Measurements from ENCODE around the gene TMEM225B.
"Not testable (repeated sequence)": the region's sequence is repeated elsewhere in the genome, so short reads cannot be mapped to it uniquely, and the experiment has no call there.

TMEM225B gene, protein sequence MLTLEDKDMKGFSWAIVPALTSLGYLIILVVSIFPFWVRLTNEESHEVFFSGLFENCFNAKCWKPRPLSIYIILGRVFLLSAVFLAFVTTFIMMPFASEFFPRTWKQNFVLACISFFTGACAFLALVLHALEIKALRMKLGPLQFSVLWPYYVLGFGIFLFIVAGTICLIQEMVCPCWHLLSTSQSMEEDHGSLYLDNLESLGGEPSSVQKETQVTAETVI

DNA sequence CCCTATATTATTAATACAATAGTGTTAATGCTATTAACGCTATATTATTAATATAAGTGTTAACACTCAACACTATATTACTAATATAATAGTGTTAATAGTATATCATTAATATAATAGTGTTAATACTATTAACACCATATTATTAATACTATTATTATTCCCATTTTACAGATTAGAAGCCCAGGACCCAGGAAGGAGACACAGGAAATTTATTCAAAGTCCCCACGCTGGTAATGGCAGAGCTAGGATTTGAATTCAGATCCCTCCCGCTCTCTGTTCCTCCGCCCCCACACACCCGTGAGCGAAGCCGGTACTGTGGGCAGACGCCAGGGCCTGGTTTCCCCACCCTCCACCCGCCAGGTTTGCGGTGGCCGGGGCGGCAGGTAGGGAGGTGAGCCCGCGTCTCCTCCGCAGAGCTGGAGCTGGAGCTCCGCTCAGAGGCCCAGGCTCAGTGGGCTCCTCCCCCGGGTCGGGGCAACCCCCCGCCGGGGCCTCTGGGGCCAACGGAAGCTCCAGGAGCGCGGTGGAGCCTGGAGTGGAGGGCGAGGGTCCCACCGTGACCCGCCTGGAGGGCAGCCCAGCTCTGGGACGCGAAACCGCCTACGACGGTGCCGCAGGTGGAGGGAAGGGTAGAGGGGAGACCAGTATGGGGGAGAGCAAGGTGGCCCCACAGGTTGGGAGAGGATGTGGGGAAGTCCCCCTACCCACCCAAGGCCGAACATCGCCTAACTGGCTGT is at the start of gene TMEM225B:
TSS of gene TMEM225B (plus strand) at position 506 of the 740 bp plus-strand sequence. CDS start 6,122 bp downstream, outside the sequence.
- DNase-seq (ENCODE audit: low read depth), result no peak

DNA sequence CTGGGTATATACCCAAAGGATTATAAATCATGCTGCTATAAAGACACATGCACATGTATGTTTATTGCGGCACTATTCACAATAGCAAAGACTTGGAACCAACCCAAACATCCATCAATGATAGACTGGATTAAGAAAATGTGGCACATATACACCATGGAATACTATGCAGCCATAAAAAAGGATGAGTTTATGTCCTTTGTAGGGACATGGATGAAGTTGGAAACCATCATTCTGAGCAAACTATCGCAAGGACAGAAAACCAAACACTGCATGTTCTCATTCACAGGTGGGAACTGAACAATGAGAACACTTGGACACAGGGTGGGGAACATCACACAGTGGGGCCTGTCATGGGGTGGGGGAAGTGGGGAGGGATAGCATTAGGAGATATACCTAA is 48.5 kb upstream of the TMEM225B start:
- not testable (repeated sequence) for DNase-seq (ENCODE audit: low read depth)

DNA sequence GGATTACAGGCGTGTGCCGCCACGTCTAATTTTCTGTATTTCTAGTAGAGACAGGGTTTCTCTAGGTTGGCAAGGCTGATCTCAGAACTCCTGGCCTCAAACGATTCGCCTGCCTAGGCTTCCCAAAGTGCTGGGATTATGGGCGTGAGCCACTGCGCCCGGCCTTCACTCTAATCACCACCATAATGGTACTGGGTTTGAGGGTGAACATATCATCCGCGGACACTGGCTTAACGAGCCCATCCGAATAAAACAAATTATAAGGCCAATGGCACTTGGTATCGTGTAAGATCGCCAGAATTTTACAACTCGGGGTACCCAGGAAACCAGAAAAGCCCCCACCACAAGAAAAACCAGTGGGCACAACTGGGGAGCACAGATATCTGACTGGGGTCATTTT is 46.7 kb upstream of the TMEM225B start:
- no peak for DNase-seq (ENCODE audit: low read depth)

DNA sequence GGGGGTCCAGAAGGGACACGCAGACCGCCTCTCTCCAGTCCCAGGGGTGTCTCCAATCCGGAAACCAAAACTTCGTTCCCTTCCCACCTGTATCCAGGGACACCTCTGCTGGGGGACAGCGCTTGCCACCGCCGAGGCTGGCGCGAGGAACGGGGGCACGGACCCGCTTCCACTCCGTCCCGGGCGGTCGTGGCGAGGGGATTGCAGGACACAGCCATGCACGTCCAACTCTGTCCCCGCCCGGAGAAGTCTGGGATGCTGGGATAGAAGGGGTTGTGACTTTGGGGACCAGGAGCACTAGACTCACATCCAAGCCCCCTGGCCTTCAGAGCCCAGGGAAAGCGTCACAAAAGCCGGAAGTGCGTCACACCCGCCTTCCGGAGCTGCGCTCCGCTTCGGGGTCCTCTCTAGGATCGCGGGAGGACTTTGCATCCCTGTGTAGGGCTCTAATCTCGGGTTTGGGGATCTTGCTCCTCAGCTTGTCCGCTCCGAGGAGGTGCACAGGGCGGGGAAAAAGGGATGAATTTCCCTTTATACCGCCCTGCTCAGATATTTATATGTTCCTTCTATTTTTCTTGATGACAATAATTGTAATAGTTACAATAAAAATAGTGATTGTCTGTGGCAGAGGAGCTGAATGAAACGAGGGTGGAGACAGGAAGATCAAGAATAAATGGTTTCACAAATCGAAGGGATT is 46.2 kb upstream of the TMEM225B start, which contains the start of gene FAM200A:
TSS of gene FAM200A (minus strand) at position 348 of the 697 bp plus-strand sequence. CDS start 3,707 bp downstream, outside the sequence.
- DNase-seq (ENCODE audit: low read depth), result no peak

DNA sequence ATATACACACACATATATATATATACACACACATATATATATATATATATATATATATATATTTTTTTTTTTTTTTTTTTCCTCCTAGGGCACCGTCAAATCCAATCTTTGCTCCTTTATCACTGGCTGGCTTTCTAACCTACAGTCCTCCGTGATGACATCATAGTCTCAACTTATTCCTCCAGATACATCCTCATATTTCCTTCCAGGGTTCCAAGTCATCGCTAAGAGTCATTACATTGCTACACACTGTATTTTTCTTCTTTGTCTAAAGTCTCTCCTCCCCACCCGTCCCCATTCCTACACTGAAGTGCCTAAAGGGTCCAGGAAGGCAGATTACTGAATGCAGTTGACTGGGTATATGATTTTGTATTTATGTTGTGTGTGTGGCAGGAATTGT is 45.0 kb upstream of the TMEM225B start:
- no peak for DNase-seq (ENCODE audit: low read depth)

DNA sequence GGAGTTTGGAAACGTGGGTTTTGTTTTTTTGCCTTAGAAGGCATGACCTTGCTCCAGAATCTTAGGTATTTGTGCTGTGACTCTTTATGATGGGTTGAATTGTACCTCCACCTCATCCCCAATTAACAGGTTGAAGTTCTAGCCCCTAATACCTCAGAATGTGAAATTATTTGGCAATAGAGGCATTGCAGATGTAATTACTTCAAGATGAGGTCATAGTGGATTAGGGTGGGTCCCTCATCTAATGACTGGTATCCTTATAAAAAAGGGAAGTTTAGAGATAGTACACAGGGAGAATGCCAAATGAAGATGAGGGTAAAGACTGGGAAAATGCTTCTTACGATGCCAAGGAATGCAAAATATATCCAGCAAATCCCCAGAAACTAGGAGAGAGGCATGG is 43.1 kb upstream of the TMEM225B start:
- DNase-seq (ENCODE audit: low read depth), result no peak

DNA sequence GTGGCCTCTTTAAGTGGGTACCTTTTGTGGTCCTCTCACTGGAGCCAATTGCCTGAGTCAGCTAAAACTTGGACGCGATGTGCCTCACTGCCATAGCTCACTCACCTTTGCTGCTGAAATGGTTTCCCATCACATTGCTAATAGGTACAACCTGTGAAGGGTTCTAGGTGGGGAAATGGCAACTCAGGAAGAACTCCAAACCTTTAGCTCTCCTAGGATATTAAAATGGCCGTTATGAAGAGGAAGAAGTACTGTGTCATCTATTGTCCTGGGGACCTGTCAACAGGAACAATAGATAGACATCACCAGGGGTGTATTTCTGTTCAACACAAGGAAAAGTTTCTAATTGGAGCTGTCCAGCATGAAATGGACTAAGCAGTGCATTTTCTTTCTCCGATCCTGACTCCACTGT is 40.9 kb upstream of the TMEM225B start:
- DNase-seq (ENCODE audit: low read depth), result no peak

DNA sequence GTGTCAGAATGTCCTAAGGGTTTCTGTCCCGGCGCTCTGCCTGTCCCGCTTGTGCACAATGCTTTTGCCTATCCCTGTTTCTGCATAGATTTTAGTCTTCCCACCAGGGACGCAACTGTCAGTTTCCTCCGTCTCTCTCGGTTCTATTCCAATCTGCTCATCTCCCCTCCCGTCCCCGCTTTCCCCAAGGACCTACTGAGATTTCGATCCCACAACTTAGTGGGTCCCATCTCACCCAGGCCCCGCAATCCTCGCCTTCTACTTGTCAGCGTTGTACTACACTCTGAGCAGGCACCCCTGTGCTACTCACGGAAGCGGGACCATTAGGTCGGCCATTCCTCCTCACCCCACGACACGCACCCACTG is 40.1 kb upstream of the TMEM225B start:
- no peak for DNase-seq (ENCODE audit: low read depth)

DNA sequence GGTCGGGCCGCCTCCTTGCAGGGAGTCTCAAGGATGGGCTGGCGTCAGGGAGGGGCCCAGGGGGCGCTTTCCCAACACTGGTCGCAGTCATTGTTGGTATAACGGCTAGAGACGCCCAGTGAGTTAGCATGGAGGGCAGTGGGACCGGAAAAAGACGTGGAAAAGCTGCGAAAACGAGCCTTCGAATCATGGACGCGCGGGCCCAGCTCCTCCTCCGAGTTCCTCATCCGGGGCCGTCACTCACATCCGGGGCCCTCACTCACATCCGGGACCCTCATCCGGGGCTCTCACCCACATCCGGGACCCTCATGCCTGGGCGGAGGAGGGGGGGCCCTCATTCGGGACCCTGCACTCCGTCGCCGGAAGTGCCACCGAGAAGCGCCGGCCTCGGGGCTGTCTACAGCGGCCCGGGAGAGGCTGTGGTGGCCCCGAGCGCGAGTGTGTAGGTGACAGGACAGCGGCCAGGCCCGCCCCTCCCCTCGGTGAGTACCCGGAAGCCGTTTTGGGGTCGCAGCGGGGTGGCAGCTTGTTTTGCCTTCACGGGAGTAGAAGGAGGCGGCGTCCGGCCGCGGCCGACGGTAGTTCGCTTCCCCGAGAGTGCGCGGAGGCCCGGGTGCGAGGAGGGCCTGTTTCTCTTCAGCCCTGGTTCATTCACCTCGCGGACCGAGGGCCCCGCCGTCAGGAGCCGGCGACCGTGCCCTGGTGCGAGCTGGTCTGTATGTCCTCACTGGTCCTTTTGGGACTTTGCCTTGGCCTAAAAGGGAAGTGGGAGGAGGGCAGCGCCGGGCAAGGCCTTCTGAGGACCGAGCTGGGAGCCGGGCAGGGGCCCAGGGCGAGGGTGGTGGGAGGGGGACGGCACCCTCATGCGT is 39.5 kb upstream of the TMEM225B start, which contains the start of gene ZNF655:
TSS of gene ZNF655 (plus strand) at position 337 of the 869 bp plus-strand sequence. CDS start 1,918 bp downstream, outside the sequence.
- DNase-seq (ENCODE audit: low read depth), result no peak

DNA sequence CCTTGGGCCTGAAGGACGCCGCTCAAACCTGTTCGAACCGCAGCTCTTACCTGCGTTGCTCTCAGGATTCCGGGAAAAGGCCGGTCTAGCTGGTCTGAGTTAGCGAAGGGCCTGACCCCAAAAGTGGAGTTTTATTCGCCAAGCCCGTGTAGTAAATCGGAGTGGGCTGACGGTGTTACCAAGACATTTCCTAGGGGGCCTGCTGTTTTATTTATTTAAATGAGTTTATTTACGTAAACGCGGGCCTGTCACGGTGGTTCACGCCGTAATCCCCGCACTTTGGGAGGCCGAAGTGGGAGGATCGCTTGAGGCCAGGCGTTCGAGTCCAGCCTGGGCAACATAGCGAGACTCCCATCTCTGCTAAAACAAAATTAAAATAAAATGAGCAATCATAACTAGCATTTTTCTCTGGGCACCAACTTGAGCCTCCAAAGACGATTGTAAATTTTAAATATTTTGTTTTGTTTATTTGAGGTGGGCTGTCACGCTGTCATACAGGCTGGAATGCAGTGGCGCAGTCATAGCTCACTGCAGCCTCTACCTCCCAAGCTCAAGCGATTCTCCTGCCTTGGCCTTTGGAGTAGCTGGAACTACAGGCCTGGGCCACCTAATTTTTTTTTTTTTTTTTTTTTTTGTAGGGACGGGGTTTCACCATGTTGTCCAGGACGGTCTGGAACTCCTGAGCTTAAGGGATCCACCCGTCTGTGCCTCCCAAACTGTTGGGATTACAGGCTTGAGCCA is 38.7 kb upstream of the TMEM225B start:
- no peak for DNase-seq (ENCODE audit: low read depth)

DNA sequence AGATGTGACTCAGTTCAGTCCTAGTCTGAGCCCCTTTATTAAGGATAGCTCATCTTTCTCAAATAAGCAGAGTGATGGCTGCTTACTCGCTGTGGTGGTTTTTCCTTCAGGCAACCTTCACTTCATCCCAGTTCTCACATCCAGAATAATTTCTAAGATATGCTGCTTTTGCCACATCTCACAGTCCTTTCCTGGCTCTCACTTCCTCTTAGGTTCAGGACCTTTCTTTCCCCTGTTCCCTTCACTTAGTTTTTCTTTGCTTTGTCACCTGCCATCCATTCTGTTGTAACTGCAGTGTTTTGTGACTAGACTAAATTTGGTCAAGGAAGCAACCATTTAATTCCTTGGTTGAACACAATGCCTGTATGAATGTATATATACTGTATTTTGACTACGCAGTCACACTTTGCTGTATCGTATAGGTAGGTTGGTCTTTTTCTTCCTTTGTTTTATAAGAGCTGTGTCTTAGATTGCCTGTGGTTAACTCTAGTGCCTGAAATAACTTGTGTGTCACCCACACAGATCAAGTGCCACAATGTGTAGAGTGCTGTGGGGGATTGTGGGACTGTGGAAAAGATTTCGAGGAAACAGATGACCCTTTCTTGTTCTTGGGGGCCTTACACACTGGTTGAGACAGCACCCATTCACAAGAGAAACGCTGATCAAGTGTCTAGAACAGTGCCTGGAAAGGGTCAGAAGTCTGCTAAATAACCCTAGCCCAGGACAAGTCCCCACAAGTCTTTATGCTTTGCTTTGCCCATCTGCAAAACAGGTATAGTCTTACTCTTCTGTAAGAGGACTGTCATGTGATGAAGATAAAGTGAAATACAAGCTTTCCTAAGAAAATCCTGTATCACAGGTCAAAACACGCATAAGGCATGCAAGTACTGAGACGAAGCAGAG is 37.0 kb upstream of the TMEM225B start:
- DNase-seq (ENCODE audit: low read depth), result no peak

DNA sequence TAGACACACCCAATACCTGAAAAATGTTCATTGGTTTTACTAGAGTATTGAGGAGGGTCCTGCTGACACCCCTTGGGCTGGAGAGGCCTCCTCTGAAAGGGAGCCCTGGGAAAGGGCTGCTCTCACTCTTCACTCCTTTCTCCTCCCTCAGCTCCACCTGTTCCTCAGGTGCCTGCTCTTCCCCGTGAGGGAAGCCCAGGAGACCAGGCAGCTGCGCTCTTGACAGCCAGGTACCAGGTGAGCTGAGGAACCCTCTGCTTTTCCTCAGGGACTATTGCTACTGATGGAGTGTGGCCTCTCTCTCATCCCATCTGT is 36.4 kb upstream of the TMEM225B start:
- no peak for DNase-seq (ENCODE audit: low read depth)

DNA sequence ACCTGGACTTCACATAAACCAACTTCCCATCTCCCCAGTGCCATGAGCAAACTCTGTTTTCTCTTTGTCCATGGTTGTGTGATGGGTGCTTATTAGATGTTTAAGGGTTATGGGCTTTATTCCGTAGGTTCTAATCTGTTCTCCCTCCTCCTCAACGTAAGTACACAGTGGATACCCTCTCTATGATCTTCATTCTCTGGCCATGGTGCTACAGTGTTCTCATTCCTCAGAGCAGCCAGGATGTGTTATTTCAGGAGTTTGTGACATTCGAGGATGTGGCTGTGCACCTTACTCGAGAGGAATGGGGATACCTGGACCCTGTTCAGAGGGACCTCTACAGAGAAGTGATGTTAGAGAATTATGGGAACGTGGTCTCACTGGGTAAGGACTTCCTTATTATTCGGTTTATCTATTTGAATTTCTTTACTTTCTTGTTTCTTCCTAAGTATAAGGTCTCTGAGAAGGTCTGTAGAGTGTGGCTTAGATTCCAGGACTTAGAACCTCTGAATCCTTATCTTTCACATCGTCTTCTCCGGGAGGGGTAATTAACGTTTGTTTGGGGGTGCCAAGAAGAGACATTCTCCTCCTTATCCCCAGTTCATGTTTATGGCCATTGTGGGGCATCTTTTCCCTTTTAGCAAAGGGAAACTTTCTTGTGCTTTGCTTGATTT is 35.8 kb upstream of the TMEM225B start:
- DNase-seq (ENCODE audit: low read depth), result no peak

DNA sequence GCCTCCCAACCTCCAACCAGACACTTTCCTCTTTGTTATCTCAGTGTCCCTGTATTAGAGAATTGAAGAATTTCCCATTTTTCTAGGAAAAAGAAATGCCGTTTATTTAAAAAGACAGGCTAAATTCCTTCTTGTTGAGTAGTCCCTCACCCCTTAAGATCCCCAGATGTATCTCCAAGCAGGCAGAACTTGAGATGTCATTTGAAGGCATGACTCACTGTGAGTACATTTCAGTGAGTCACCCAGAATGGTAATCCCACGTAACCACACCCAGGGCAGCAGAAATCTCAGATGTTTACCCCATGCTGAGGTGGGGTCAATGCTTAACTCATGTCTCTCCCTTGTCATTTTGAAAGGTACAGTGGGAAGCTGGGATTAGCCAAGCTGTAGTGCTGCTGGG is 35.2 kb upstream of the TMEM225B start:
- peak; percentile 94 for DNase-seq (ENCODE audit: low read depth)

DNA sequence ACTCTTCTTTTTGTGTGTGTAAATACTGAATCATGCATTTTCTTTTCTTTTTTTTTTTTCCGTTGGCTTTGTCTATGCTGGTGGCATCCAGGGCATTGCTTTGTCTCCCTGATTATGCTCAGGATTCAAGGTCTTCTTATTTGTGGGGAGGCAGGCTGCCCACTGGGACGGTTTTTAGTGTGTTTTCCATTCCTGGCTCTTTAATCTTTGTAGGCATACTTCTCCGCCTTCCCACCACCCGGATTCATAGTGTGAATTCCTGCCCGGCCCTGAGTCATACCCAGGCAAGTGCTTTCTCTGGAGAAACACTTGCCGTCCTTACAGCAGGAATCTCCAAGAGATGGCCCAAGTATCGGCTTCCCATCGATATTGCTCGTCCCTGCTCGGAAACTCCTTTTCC is 34.4 kb upstream of the TMEM225B start:
- DNase-seq (ENCODE audit: low read depth), result no peak

DNA sequence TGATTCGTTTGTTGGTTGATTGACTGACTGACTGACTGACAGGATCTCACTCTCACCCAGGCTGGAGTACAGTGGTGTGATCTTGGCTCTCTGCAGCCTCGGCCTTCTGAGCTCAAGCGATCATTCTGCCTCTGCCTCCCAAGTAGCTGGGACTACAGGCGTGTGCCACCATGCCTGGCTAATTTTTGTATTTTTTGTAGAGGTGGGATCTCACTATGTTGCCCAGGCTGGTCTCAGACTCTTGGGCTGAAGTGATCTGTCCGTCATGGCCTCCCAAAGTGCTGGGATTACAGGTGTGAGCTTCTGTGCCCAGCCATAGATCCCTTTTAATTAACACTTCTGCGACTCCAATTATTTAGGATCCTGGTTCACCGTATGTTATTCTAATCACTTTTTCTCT is 29.3 kb upstream of the TMEM225B start:
- DNase-seq (ENCODE audit: low read depth), result not testable (repeated sequence)

DNA sequence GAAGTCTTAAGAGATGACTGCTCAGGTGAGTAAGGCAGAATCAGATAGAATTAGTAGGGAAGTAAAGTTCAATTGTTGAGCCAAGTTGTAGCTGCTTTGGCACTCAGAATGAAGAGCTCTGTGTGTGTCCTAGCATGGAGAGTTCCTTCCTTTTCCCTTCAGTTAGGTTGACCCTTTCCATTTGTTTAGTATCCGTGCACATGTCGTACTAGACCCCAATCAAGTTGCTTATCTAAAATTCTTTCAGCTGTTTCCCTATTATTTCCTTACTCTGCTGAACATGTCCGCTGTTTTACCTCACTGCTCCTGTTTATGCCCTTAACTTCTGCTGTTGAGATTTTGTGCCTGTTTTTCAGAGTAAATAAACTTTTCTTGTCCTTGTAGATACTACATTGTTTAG is 26.3 kb upstream of the TMEM225B start:
- no peak for DNase-seq (ENCODE audit: low read depth)

DNA sequence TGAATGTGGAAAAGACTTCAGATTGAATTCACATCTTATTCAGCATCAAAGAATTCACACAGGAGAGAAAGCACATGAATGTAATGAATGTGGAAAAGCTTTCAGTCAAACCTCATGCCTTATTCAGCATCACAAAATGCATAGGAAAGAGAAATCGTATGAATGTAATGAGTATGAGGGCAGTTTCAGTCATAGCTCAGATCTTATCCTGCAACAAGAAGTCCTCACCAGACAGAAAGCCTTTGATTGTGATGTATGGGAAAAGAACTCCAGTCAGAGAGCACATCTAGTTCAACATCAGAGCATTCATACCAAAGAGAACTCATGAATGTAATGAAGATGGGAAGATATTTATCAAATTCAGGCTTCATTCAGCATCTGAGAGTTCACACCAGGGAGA is 24.8 kb upstream of the TMEM225B start:
- no peak for DNase-seq (ENCODE audit: low read depth)

DNA sequence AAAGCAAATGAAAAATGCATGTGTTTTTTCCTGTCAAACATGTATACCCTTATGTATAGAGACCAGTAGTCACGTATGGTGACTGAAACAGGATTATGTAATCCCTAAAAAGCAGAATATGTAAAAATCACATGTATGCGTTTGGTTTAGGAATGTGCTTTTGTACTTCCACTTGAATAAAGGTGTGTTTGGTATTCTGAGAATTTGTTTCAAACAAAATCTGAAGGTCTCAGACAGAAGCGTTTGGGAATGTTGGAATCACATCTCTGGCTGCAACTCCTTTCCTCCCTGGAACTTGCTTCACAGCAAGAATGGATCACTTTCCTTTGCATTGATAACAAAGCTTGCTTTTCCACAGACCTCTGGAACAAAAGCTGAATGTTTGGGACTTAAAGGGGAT is 21.8 kb upstream of the TMEM225B start:
- no peak for DNase-seq (ENCODE audit: low read depth)

Data from HS-5 (cell line).